Gastrocnemius medialis (tissue), 4 donors: Measurements from ENCODE around the gene TNFRSF21.

ENCODE experiments used
- POLR2A ChIP-seq, 2 donors: fragments of 450-650 bp; IDR thresholded peaks; one replicate each; pipeline ENCODE4 v1.6.1; 2017; ENCODE audit warnings: antibody characterized with exemption in 2 of 2, mild to moderate bottlenecking in 2 of 2, moderate library complexity in 2 of 2
- TF ChIP-seq, protein P1 (sequence below), 5 experiments: fragments of 450-650 bp in 3 of 5; fragments of 200-600 bp in 2 of 5; sonication (generic) in 2 of 5; IDR thresholded peaks in 4 of 5; conservative IDR thresholded peaks in 1 of 5; 1 replicate in 4 of 5; 2 replicates in 1 of 5; pipeline ENCODE4 v1.5.1; 2016 to 2019; ENCODE audit warnings: antibody characterized with exemption in 5 of 5, mild to moderate bottlenecking in 3 of 5, moderate library complexity in 3 of 5

- TF ChIP-seq, protein P1, sequence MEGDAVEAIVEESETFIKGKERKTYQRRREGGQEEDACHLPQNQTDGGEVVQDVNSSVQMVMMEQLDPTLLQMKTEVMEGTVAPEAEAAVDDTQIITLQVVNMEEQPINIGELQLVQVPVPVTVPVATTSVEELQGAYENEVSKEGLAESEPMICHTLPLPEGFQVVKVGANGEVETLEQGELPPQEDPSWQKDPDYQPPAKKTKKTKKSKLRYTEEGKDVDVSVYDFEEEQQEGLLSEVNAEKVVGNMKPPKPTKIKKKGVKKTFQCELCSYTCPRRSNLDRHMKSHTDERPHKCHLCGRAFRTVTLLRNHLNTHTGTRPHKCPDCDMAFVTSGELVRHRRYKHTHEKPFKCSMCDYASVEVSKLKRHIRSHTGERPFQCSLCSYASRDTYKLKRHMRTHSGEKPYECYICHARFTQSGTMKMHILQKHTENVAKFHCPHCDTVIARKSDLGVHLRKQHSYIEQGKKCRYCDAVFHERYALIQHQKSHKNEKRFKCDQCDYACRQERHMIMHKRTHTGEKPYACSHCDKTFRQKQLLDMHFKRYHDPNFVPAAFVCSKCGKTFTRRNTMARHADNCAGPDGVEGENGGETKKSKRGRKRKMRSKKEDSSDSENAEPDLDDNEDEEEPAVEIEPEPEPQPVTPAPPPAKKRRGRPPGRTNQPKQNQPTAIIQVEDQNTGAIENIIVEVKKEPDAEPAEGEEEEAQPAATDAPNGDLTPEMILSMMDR (IDR thresholded peaks at IDR 0.05 in 4 of 5, conservative IDR thresholded peaks at IDR 0.05 in 1 of 5), result no peak
- TF ChIP-seq POLR2A (IDR thresholded peaks at IDR 0.05), result no peak
Measured at GRCh38 chr6:47203266-47203937, 106.3 kb downstream of the TNFRSF21 start.
